ENCODE results near the gene MYH10. TPM values are rescaled to one million over a fixed set of nuclear protein-coding genes. Genes with fewer than 3 reads are reported as not detected.

MYH10 gene
- polyA plus RNA-seq, 1 donor from 2014 or later: 61.1 TPM

DNA sequence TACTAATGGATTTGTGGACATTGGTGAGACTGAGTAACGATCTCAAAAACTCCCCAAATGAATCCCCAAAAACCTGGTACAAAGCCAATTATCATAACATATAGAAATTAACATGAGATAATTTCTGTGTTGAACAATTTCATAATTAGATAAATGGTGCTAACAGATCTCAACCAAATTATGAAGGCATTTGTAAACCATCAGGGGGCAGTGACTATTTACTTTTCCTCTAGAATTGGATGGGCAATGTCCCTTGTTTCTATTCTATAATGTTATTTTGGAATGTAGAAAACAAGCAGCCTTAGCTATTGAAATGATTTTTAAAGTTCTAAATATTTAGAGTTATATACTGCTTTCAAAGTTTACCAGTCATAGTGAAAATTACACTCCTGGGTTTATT is 57.8 kb downstream of the MYH10 start:
- Histone ChIP-seq H3K4me2 (ENCODE audit: low read length) (no peak overlapping the region), H3K27me3 (ENCODE audit: insufficient read depth, low read depth, low read length) (no peaks in the 10 kb centered on the region), H3K9me3 (ENCODE audit: low read length) (no peaks in the 10 kb centered on the region), H3K36me3 (ENCODE audit: insufficient read depth, low read length) (peaks cover 38% of the 10 kb centered on the region), H4K20me1 (ENCODE audit: insufficient read depth) (no peaks in the 10 kb centered on the region), H2AFZ (ENCODE audit: low read depth, low read length) (no peak overlapping the region), H3F3A (ENCODE audit: insufficient read depth, low read length, poor library complexity, severe bottlenecking) (no peaks in the 10 kb centered on the region), H3K9me2 (ENCODE audit: insufficient read depth, low read length) (no peaks in the 10 kb centered on the region), H3K9ac (ENCODE audit: low read length) (no peak overlapping the region), H3K4me3 (ENCODE audit: low read length) (no peak overlapping the region), H3K79me2 (replicated peaks; ENCODE audit: insufficient read depth, low read length) (no peaks in the 10 kb centered on the region), H3K27ac (ENCODE audit: low read length) (no peak overlapping the region)
- TF ChIP-seq RAD21 (conservative IDR thresholded peaks at IDR 0.05) (no peak), EZH2 (IDR thresholded peaks at IDR 0.05; ENCODE audit: borderline replicate concordance, insufficient read depth, low read length, poor library complexity, severe bottlenecking) (no peak), POLR2AphosphoS5 (IDR thresholded peaks at IDR 0.05) (no peak), MXI1 (conservative IDR thresholded peaks at IDR 0.05; ENCODE audit: poor library complexity, severe bottlenecking) (no peak), SMC3 (conservative IDR thresholded peaks at IDR 0.05; ENCODE audit: poor library complexity) (no peak), TAF1 (IDR thresholded peaks at IDR 0.05; ENCODE audit: low read depth) (no peak), EP300 (conservative IDR thresholded peaks at IDR 0.05; ENCODE audit: poor library complexity, severe bottlenecking) (no peak)
- TF ChIP-seq, protein P1, sequence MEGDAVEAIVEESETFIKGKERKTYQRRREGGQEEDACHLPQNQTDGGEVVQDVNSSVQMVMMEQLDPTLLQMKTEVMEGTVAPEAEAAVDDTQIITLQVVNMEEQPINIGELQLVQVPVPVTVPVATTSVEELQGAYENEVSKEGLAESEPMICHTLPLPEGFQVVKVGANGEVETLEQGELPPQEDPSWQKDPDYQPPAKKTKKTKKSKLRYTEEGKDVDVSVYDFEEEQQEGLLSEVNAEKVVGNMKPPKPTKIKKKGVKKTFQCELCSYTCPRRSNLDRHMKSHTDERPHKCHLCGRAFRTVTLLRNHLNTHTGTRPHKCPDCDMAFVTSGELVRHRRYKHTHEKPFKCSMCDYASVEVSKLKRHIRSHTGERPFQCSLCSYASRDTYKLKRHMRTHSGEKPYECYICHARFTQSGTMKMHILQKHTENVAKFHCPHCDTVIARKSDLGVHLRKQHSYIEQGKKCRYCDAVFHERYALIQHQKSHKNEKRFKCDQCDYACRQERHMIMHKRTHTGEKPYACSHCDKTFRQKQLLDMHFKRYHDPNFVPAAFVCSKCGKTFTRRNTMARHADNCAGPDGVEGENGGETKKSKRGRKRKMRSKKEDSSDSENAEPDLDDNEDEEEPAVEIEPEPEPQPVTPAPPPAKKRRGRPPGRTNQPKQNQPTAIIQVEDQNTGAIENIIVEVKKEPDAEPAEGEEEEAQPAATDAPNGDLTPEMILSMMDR (IDR thresholded peaks at IDR 0.05; ENCODE audit: poor library complexity, severe bottlenecking): no peak
- TF ChIP-seq, protein P2, sequence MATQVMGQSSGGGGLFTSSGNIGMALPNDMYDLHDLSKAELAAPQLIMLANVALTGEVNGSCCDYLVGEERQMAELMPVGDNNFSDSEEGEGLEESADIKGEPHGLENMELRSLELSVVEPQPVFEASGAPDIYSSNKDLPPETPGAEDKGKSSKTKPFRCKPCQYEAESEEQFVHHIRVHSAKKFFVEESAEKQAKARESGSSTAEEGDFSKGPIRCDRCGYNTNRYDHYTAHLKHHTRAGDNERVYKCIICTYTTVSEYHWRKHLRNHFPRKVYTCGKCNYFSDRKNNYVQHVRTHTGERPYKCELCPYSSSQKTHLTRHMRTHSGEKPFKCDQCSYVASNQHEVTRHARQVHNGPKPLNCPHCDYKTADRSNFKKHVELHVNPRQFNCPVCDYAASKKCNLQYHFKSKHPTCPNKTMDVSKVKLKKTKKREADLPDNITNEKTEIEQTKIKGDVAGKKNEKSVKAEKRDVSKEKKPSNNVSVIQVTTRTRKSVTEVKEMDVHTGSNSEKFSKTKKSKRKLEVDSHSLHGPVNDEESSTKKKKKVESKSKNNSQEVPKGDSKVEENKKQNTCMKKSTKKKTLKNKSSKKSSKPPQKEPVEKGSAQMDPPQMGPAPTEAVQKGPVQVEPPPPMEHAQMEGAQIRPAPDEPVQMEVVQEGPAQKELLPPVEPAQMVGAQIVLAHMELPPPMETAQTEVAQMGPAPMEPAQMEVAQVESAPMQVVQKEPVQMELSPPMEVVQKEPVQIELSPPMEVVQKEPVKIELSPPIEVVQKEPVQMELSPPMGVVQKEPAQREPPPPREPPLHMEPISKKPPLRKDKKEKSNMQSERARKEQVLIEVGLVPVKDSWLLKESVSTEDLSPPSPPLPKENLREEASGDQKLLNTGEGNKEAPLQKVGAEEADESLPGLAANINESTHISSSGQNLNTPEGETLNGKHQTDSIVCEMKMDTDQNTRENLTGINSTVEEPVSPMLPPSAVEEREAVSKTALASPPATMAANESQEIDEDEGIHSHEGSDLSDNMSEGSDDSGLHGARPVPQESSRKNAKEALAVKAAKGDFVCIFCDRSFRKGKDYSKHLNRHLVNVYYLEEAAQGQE (IDR thresholded peaks at IDR 0.05; ENCODE audit: borderline replicate concordance): no peak

DNA sequence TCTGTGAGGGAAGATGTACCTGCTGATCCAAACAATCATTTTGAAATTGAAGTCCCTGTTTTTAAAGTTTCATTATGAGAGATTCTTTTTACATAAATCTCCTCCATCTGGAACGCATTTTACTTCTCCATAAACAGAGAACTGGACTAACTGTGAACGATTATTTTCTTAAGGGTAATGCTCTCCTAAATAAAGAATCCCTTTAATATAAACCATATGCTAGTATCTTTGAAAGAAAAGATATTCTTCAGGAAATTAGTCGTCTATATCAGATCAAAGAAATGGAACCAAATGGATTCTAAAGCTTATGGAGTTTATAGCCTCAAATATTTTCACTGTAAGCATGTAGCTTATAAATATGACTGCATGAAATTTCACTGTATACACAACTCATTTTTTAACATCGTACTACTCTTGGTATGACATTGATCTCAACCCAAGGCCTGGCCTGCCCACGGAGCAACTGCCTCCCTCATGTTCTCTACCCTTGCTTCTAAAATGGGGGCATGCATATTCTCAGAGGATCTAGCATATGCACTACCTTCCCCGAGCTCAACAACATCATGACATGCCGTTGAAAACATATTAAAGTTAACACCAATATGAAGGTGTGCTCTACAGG is 66.4 kb downstream of the MYH10 start:
- Histone ChIP-seq H3F3A (ENCODE audit: insufficient read depth, low read length, poor library complexity, severe bottlenecking) (no peaks in the 10 kb centered on the region), H3K4me2 (ENCODE audit: low read length) (no peak overlapping the region), H3K4me3 (ENCODE audit: low read length) (no peak overlapping the region), H3K9me2 (ENCODE audit: insufficient read depth, low read length) (no peaks in the 10 kb centered on the region), H3K79me2 (replicated peaks; ENCODE audit: insufficient read depth, low read length) (no peaks in the 10 kb centered on the region), H3K9ac (ENCODE audit: low read length) (no peak overlapping the region), H2AFZ (ENCODE audit: low read depth, low read length) (no peak overlapping the region), H3K27me3 (ENCODE audit: insufficient read depth, low read depth, low read length) (no peaks in the 10 kb centered on the region), H3K36me3 (ENCODE audit: insufficient read depth, low read length) (peaks cover 13% of the 10 kb centered on the region), H4K20me1 (ENCODE audit: insufficient read depth) (no peaks in the 10 kb centered on the region), H3K27ac (ENCODE audit: low read length) (no peak overlapping the region), H3K9me3 (ENCODE audit: low read length) (no peaks in the 10 kb centered on the region)
- TF ChIP-seq RAD21 (conservative IDR thresholded peaks at IDR 0.05): no peak
- no peak for TF ChIP-seq SMC3 (conservative IDR thresholded peaks at IDR 0.05; ENCODE audit: poor library complexity)
- TF ChIP-seq POLR2AphosphoS5 (IDR thresholded peaks at IDR 0.05): no peak

All from neural cell (in vitro differentiated cells).